ENCODE data around the gene PLA2G3.

GRCh38 chr22:31148488-31148887 is 8.2 kb upstream of the PLA2G3 start:
- TF ChIP-seq CTCF (conservative IDR thresholded peaks at IDR 0.05; ENCODE audit: low read depth in 2 of 2) (no peak), EZH2 (IDR thresholded peaks at IDR 0.05; ENCODE audit: low read depth, unreplicated experiment) (no peak), POLR2AphosphoS5 (IDR thresholded peaks at IDR 0.05; ENCODE audit: low read depth) (no peak), REST (IDR thresholded peaks at IDR 0.05; ENCODE audit: unreplicated experiment) (no peak), JUNB (IDR thresholded peaks at IDR 0.05; ENCODE audit: unreplicated experiment) (no peak), EZH2phosphoT487 (IDR thresholded peaks at IDR 0.05; ENCODE audit: unreplicated experiment) (no peak), CREB1 (CRISPR knock-in tag; IDR thresholded peaks at IDR 0.05; ENCODE audit: low read depth) (no peak)

All from GM23338 (cell line).